Ectodermal cell (in vitro differentiated cells): Measurements from ENCODE around the gene AGMAT.

ENCODE experiments used
- H3K27ac ChIP-seq: 2 replicates; pipeline ENCODE4 v1.7.0; 2013; ENCODE audit warnings: mild to moderate bottlenecking, low read depth, low read length; ENCODE audit not compliant: insufficient read depth, poor library complexity, severe bottlenecking
- H3K27me3 ChIP-seq: 2 replicates; pipeline ENCODE4 v1.7.0; 2013; ENCODE audit warnings: mild to moderate bottlenecking, low read length; ENCODE audit not compliant: insufficient read depth, control insufficient read depth, poor library complexity, severe bottlenecking
- H3K36me3 ChIP-seq: one replicate; pipeline ENCODE4 v1.7.0; 2013; ENCODE audit warnings: low read length; ENCODE audit not compliant: control insufficient read depth, insufficient read depth
- H3K4me1 ChIP-seq: one replicate; pipeline ENCODE4 v1.7.0; 2013; ENCODE audit warnings: low read length; ENCODE audit not compliant: control insufficient read depth, insufficient read depth
- H3K4me3 ChIP-seq: 2 replicates; pipeline ENCODE4 v1.7.0; 2013; ENCODE audit warnings: low read depth, low read length, control low read depth; ENCODE audit not compliant: insufficient read depth
- H3K9me3 ChIP-seq: 2 replicates; pipeline ENCODE4 v1.7.0; 2013; ENCODE audit warnings: mild to moderate bottlenecking, low read length, moderate library complexity; ENCODE audit not compliant: control insufficient read depth
- WGBS, 2 experiments: methylation state at CpG; one replicate each; pipeline ENCODE4 v1.1.7; 2013; ENCODE audit warnings: missing lambda C conversion rate in 2 of 2; 5-methylcytosine and 5-hydroxymethylcytosine counted together

The AGMAT gene

DNA sequence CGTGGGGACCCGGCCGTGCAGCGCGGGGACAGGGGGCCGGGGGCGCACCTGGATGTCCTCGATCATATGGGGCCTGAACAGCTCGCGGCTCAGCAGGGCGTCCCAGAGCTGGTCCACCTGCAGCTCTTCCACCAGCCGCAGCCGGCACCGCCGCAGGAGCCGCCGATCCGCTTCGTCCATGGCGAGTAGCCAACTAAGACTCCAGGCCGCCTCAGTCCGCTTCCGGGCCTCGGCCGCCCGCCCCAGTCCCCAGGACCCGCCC lies 60.9 kb downstream of the AGMAT start, which contains the start of gene CASP9:
Gene CASP9 (minus strand): TSS at position 195 of the 262 bp plus-strand sequence. CDS start 15 bp downstream, at position 180.
- Histone ChIP-seq H3K4me1 (peaks cover 16% of the 10 kb centered on the region), H3K4me3 (peak within 1 kb of the TSS; percentile 80)
- 0 to 1% methylated on average over 27 of the region's 27 CpGs for WGBS, 2 experiments

DNA sequence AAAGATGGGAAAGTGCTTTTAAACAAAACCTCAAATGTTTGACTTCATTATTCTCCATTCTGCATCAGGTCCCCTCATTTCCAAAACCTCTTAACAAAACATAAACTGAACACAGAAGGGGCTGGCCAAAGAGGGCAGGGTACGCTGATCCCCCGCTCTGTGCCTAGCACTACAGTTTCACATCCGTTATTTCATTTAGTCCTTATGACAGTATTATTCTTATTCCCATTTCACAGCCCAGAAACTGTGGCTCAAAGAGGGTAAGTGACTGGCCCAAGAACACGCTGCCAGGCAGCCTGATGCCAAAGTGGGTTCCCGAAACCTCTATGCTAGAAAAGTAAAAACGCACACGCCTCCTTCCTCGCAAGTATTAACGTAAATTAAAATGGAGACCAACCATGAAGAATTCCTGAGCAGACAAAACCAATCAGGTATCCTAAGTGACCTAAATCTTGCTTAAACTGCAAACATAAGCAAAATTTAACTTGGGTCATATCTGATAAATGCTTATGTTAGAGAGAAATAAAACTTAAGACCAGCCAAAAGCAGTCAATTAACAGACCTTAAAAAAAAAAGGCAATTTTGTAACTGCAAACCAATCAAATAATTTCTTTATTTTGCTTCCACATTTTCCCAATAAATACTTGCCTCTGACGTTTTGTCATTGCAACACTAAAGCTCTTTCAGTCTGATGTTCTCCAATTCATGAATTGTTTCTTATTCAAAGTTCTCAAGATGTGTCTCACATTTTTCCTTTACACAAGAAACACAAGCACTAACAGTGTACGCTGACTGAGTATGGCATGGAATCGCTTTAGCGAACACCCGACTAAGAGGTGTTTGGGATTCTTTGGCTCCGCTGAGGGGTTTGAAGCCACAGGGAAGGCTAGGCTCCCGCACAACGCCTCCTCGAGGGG lies 61.5 kb downstream of the AGMAT start:
- 43 to 46% methylated on average over 18 of the region's 18 CpGs for WGBS, 2 experiments
- H3K36me3 ChIP-seq: no peaks in the 10 kb centered on the region
- peak overlapping the region; percentile 80 for H3K4me3 ChIP-seq
- H3K4me1 ChIP-seq: peaks cover 16% of the 10 kb centered on the region
- no peaks in the 10 kb centered on the region for H3K27me3 ChIP-seq
- peak overlapping the region; percentile 92 for H3K27ac ChIP-seq
- no peaks in the 10 kb centered on the region for H3K9me3 ChIP-seq

More for the DNA sequence above, 60.9 kb downstream of the AGMAT start, which contains the start of gene CASP9:
- H3K27me3 ChIP-seq: no peaks in the 10 kb centered on the region
- H3K9me3 ChIP-seq: no peaks in the 10 kb centered on the region
- peak within 1 kb of the TSS; percentile 98 for H3K27ac ChIP-seq
- H3K36me3 ChIP-seq: no peaks in the 10 kb centered on the region

DNA sequence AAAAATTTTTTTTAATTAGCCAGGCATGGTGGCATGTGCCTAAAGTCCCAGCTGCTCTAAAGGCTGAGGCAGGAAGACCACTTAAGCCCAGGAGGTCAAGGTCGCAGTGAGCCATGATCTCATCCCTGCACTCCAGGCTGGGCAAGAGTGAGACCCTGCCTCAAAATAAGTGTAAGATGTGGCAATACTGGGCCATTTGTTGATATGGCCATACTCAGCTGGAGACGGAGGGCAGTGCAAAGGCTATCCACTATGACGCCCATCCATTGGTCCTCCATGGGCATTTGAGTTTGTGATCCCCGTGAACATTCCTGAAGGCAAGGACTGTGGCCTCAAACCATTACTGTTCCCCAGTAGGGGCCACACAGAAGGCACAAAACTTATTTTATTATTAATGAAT lies 62.3 kb downstream of the AGMAT start:
- Histone ChIP-seq H3K27ac (no peak overlapping the region), H3K9me3 (no peaks in the 10 kb centered on the region), H3K27me3 (no peaks in the 10 kb centered on the region), H3K4me3 (no peak overlapping the region), H3K36me3 (no peaks in the 10 kb centered on the region), H3K4me1 (peaks cover 13% of the 10 kb centered on the region)
- WGBS, 2 experiments: 96 to 98% methylated on average over 4 of the region's 4 CpGs
